Ascending aorta (tissue), 2 donors: ENCODE results near the gene KCNH4. TPM values are rescaled to one million over a fixed set of nuclear protein-coding genes. Genes with fewer than 3 reads are reported as not detected.

Experiments
- DNase-seq, 2 donors: peaks; one replicate each; pipeline ENCODE4 v3.0.0-alpha.2; 2019; ENCODE audit warnings: low spot score in 2 of 2
- H3K27ac ChIP-seq, 2 donors: fragments of 200-600 bp; sonication (generic); one replicate each; pipeline ENCODE4 v1.5.1; 2016 to 2017; ENCODE audit warnings: mild to moderate bottlenecking in 1 of 2
- H3K27me3 ChIP-seq: fragments of 200-600 bp; sonication (generic); one replicate; pipeline ENCODE4 v1.5.1; 2017
- H3K36me3 ChIP-seq, 2 donors: fragments of 200-600 bp; sonication (generic); one replicate each; pipeline ENCODE4 v1.5.1; 2016
- H3K4me1 ChIP-seq, 2 donors: fragments of 200-600 bp; sonication (generic); one replicate each; pipeline ENCODE4 v1.5.1; 2016 to 2017; ENCODE audit warnings: mild to moderate bottlenecking in 1 of 2
- H3K4me3 ChIP-seq, 2 donors: fragments of 200-600 bp; sonication (generic); one replicate each; pipeline ENCODE4 v1.5.1; 2016 to 2017; ENCODE audit warnings: mild to moderate bottlenecking in 1 of 2
- H3K9me3 ChIP-seq, 2 donors: fragments of 200-600 bp; sonication (generic); one replicate each; pipeline ENCODE4 v1.5.1; 2016
- CTCF ChIP-seq, 3 experiments: fragments of 200-600 bp in 2 of 3; fragments of 450-650 bp in 1 of 3; sonication (generic) in 2 of 3; IDR thresholded peaks; one replicate each; pipeline ENCODE4 v1.5.1; 2016 to 2019; ENCODE audit warnings: antibody characterized with exemption in 3 of 3, mild to moderate bottlenecking in 1 of 3, moderate library complexity in 1 of 3
- intact Hi-C: fragments of 100-400 bp; cut with DNase I; formaldehyde crosslinking; loops from one replicate; pipeline ENCODE4 v1.15.1; 2023
- total RNA-seq: library from RNA; depleted of rRNA; stranded (reverse); fragments of >200 nt; gene quantifications from one replicate; pipeline ENCODE4 v1.1.0, GENCODE V29; 2016

Gene KCNH4
- total RNA-seq, 1 donor from 2014 or later = not detected

GRCh38 chr17:42135664-42136653 lies 45.0 kb downstream of the KCNH4 start:
- Histone ChIP-seq H3K36me3 (peaks cover 3 to 12% of the 10 kb centered on the region in 2 donors), H3K4me3 (no peak overlapping the region), H3K27ac (peak overlapping the region; percentile 31 to 36), H3K4me1 (peaks cover 0 to 22% of the 10 kb centered on the region in 2 donors), H3K27me3 (no peaks in the 10 kb centered on the region), H3K9me3 (no peaks in the 10 kb centered on the region)
- no peak for TF ChIP-seq CTCF (IDR thresholded peaks at IDR 0.05)
- DNase-seq = no peak
- intact Hi-C loops = no loop called here

- peaks cover 0 to 21% of the 10 kb centered on the region in 2 donors for H3K4me1 ChIP-seq
- intact Hi-C loops = no loop called here
These were observed 45.8 kb downstream of the KCNH4 start for GRCh38 chr17:42135151-42135550.

GRCh38 chr17:42133461-42134041 lies 47.4 kb downstream of the KCNH4 start:
- H3K4me1 ChIP-seq = peaks cover 0 to 18% of the 10 kb centered on the region in 2 donors
- no peak overlapping the region for H3K4me3 ChIP-seq
- DNase-seq = no peak
- peak overlapping the region; percentile 34 to 37 for H3K27ac ChIP-seq
- intact Hi-C loops = no loop called here
- no peak for TF ChIP-seq CTCF (IDR thresholded peaks at IDR 0.05)
- peaks cover 19 to 22% of the 10 kb centered on the region in 2 donors for H3K36me3 ChIP-seq
- no peaks in the 10 kb centered on the region for H3K27me3 ChIP-seq
- H3K9me3 ChIP-seq = no peaks in the 10 kb centered on the region

More at GRCh38 chr17:42135151-42135550, 45.8 kb downstream of the KCNH4 start:
- no peak for DNase-seq
- peak overlapping the region in 1 of 2 donors; percentile 36 for H3K27ac ChIP-seq
- H3K27me3 ChIP-seq = no peaks in the 10 kb centered on the region
- no peak for TF ChIP-seq CTCF (IDR thresholded peaks at IDR 0.05)
- H3K4me3 ChIP-seq = no peak overlapping the region
- H3K36me3 ChIP-seq = peaks cover 3 to 11% of the 10 kb centered on the region in 2 donors
- no peaks in the 10 kb centered on the region for H3K9me3 ChIP-seq

- intact Hi-C loops = no loop called here
- no peaks in the 10 kb centered on the region for H3K9me3 ChIP-seq
- peaks cover 24 to 28% of the 10 kb centered on the region in 2 donors for H3K36me3 ChIP-seq
- no peaks in the 10 kb centered on the region for H3K27me3 ChIP-seq
- no peak overlapping the region for H3K4me3 ChIP-seq
- peaks cover 0 to 18% of the 10 kb centered on the region in 2 donors for H3K4me1 ChIP-seq
- H3K27ac ChIP-seq = peak overlapping the region; percentile 34 to 37
- no peak for DNase-seq
- TF ChIP-seq CTCF (IDR thresholded peaks at IDR 0.05) = no peak
These were observed 48.0 kb downstream of the KCNH4 start for GRCh38 chr17:42132941-42133340.

- peaks cover 33 to 38% of the 10 kb centered on the region in 2 donors for H3K36me3 ChIP-seq
- no peaks in the 10 kb centered on the region for H3K9me3 ChIP-seq
- no peak overlapping the region for H3K4me3 ChIP-seq
- peaks cover 0 to 18% of the 10 kb centered on the region in 2 donors for H3K4me1 ChIP-seq
- no peaks in the 10 kb centered on the region for H3K27me3 ChIP-seq
- TF ChIP-seq CTCF (IDR thresholded peaks at IDR 0.05) = no peak
- H3K27ac ChIP-seq = peak overlapping the region in 1 of 2 donors; percentile 27
- intact Hi-C loops = no loop called here
- DNase-seq = no peak
These were observed 48.9 kb downstream of the KCNH4 start for GRCh38 chr17:42131981-42132432.
